CD4-positive, alpha-beta T cell treated with Interleukin-4 for 4 hours (primary cell): ENCODE results near the gene PELI3.

Experiments used
- DNase-seq: peaks from one replicate; pipeline ENCODE4 v3.0.0-alpha.2; 2020

Gene PELI3

GRCh38 chr11:66476173-66476840 is 9.6 kb downstream of the PELI3 start:
- no peak for DNase-seq

DNA sequence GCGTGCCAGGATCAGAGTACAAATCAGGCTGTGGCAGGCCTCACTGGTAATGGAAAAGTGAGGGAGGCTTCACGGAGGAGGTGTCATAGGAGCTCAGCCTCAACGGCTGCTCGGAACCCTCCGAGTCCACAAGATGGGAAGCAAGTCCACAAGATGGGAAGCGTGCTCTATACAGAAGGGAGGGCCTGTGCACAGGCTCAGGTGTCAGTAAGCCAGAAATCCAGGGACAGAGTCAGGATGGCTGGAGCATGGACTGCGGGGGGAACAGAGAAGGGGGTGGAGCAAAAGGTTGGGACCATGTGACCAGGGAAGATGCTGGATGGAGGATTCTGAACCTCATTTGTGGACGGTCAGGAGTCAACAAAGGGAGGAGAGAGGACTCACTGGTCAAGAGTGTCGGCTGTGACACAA is 10.1 kb downstream of the PELI3 start:
- DNase-seq = no peak

GRCh38 chr11:66477263-66478201 is 10.8 kb downstream of the PELI3 start:
- no peak for DNase-seq

DNA sequence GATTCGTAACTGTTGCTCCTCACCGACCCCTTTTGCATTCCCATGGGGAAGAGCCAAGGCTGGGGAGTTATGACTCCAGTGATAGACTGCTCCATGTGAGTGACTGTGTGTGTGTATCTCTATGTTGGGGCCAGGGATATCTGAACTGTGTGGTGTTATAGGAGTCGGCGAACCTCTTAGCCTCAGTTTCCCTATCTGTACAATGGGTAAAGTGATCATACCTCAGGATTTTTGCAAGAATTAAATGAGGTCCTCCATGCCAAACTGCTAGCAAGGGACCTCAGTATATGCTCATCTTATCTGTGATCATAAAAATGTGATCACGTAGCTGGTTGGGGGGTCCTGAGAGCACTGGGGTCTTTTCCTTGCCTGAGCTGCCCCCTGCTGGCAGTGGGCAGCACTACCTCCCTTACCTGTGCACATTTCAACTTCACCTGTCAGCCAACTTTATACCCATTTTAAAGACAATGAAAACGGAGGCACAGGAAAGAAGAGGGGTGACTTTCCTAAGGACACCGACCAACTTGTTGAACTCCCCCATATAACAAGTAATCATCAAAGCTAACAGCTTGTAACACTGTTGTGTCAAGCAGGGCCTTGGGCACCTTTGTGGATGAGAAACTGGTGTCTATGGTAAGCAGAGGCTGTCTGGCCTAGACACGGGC is 12.2 kb downstream of the PELI3 start:
- peak; percentile 17 for DNase-seq

- DNase-seq = no peak
Measured at GRCh38 chr11:66479394-66480116, 12.8 kb downstream of the PELI3 start.

- peak; percentile 94 for DNase-seq
Measured at GRCh38 chr11:66480117-66480938, 13.6 kb downstream of the PELI3 start, which contains the start of gene DPP3. TSS of gene DPP3 (plus strand) at chr11:66480434. CDS start at chr11:66482201, 1,767 bp downstream.

- no peak for DNase-seq
Measured at GRCh38 chr11:66484806-66485380, 18.2 kb downstream of the PELI3 start.

DNA sequence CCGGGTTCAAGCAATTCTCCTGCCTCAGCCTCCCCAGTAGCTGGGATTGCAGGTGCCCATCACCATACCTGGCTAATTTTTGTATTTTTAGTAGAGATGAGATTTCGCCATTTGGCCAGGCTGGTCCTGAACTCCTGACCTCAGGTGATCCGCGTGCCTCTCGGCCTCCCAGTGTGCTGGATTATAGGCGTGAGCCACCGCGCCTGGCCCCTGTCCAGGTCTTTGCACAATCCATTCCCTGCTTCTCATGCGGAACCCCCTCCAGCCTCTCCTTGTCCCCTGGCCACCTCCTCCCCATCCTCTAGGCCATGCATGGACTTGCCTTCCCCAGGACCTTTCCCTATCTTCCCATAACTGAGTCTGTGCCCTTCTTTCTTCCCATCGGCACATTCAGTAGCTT is 22.3 kb downstream of the PELI3 start:
- DNase-seq = no peak

- no peak for DNase-seq
Measured at GRCh38 chr11:66489636-66490035, 22.9 kb downstream of the PELI3 start.

DNA sequence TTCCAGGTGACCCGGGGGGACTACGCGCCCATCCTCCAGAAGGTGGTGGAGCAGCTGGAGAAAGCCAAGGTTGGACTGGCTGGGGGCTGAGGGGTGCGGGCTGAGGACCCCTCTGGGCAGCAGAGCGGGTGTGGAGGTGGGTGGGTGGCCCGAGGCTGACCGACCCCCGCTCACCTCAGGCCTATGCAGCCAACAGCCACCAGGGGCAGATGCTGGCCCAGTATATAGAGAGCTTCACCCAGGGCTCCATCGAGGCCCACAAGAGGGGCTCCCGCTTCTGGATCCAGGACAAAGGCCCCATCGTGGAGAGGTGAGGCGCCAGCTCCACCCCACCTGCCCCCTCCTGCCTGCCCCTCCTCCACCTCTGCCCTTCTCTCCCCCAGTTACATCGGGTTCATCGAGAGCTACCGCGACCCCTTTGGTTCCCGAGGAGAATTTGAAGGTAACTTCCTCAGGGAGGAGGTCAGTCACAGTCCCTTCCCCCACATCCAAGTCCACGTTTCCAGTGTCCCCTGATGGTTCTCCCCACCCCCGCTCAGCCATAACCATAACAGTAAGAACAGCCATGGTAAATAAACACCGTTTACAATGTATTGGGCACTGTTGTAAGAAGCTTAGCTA is 24.7 kb downstream of the PELI3 start:
- DNase-seq = no peak

GRCh38 chr11:66492161-66492865 is 25.6 kb downstream of the PELI3 start:
- no peak for DNase-seq

- DNase-seq = no peak
Measured at GRCh38 chr11:66493130-66493529, 26.4 kb downstream of the PELI3 start.

- DNase-seq = no peak
Measured at GRCh38 chr11:66494458-66494857, 27.8 kb downstream of the PELI3 start.

GRCh38 chr11:66494935-66495334 is 28.2 kb downstream of the PELI3 start:
- no peak for DNase-seq

- DNase-seq = no peak
Measured at GRCh38 chr11:66495401-66495854, 28.7 kb downstream of the PELI3 start.

- no peak for DNase-seq
Measured at GRCh38 chr11:66497206-66497605, 30.5 kb downstream of the PELI3 start.

GRCh38 chr11:66498506-66498905 is 31.8 kb downstream of the PELI3 start:
- no peak for DNase-seq

- no peak for DNase-seq
Measured at GRCh38 chr11:66505276-66505816, 38.6 kb downstream of the PELI3 start.

DNA sequence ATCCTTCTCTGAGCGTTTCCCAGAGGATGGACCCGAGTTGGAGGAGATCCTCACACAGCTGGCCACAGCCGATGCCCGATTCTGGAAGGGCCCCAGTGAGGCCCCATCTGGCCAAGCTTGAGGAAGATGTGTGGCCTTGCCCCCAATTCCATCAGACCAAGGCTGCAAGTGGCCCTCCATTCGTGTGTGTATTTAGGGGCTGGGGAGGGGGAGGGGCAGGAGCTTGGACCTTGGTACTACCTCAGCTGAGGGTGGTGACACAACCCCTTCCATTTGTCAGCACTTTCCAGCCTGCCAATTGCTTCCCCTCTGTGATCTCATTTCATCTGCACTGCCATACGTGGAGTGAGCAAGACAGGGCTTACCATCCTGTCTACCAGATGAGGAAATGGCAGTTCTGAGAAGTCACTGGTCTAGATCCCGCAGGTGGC is 42.4 kb downstream of the PELI3 start:
- DNase-seq = no peak
